ENCODE measurements around the gene MLNR. TPM values are rescaled to one million over a fixed set of nuclear protein-coding genes. Genes with fewer than 3 reads are reported as not detected.

MLNR gene
- total and polyA plus RNA-seq, 11 donors, result 0.50 to 0.75 TPM; not detected in 9

- peak in 1 of 4 donors; percentile 62 for ATAC-seq
- no peak for DNase-seq
- no peak overlapping the region for H3K27ac ChIP-seq
- H3K4me3 ChIP-seq, result no peak overlapping the region
- H3K9me3 ChIP-seq, result no peaks in the 10 kb centered on the region
- intact Hi-C loops (cut with DNase I), result no loop called here
- peaks cover 0 to 57% (median 42%) of the 10 kb centered on the region in 9 donors for H3K36me3 ChIP-seq
- peaks cover 0 to 15% (median 0%) of the 10 kb centered on the region in 12 donors for H3K4me1 ChIP-seq
- H3K27me3 ChIP-seq, result no peaks in the 10 kb centered on the region
- no peak for TF ChIP-seq CTCF (IDR thresholded peaks at IDR 0.05)
- WGBS, 4 donors, result 60 to 79% (median 63%) methylated on average over 1 of the region's 1 CpG
Measured at GRCh38 chr13:49210114-49210513, 10.0 kb upstream of the MLNR start.

- ATAC-seq, result no peak
- H3K27ac ChIP-seq, result no peak overlapping the region
Measured at GRCh38 chr13:49210669-49211068, 9.5 kb upstream of the MLNR start.

GRCh38 chr13:49213539-49213938 is 6.6 kb upstream of the MLNR start:
- WGBS, 4 donors, result 91 to 100% (median 94%) methylated on average over 1 of the region's 1 CpG
- H3K27ac ChIP-seq, result no peak overlapping the region
- intact Hi-C loops (cut with DNase I), result no loop called here
- peaks cover 0 to 23% (median 7%) of the 10 kb centered on the region in 9 donors for H3K36me3 ChIP-seq
- ATAC-seq (no peak), DNase-seq (no peak)
- peaks cover 0 to 18% (median 0%) of the 10 kb centered on the region in 12 donors for H3K4me1 ChIP-seq
- H3K9me3 ChIP-seq, result no peaks in the 10 kb centered on the region
- no peak for TF ChIP-seq POLR2A (IDR thresholded peaks at IDR 0.05)
- no peak for TF ChIP-seq CTCF (IDR thresholded peaks at IDR 0.05)
- peaks cover 0 to 6% (median 3%) of the 10 kb centered on the region in 9 donors for H3K27me3 ChIP-seq
- no peak overlapping the region for H3K4me3 ChIP-seq

More at GRCh38 chr13:49210669-49211068, 9.5 kb upstream of the MLNR start:
- intact Hi-C loops (cut with DNase I), result no loop called here
- 94 to 99% (median 95%) methylated on average over 5 of the region's 5 CpGs for WGBS, 4 donors
- no peak for DNase-seq
- H3K4me1 ChIP-seq, result peaks cover 0 to 18% (median 0%) of the 10 kb centered on the region in 12 donors
- no peaks in the 10 kb centered on the region for H3K27me3 ChIP-seq
- no peaks in the 10 kb centered on the region for H3K9me3 ChIP-seq
- H3K4me3 ChIP-seq, result no peak overlapping the region
- TF ChIP-seq CTCF (IDR thresholded peaks at IDR 0.05) (no peak), POLR2A (IDR thresholded peaks at IDR 0.05) (no peak)
- H3K36me3 ChIP-seq, result peaks cover 0 to 52% (median 36%) of the 10 kb centered on the region in 9 donors

GRCh38 chr13:49213997-49214916 is 5.9 kb upstream of the MLNR start:
- WGBS, 4 donors, result 76 to 79% (median 77%) methylated on average over 6 of the region's 6 CpGs
- H3K9me3 ChIP-seq, result no peaks in the 10 kb centered on the region
- intact Hi-C loops (cut with DNase I), result no loop called here
- peaks cover 0 to 12% (median 9%) of the 10 kb centered on the region in 9 donors for H3K27me3 ChIP-seq
- no peak for DNase-seq
- no peak for TF ChIP-seq CTCF (IDR thresholded peaks at IDR 0.05)
- TF ChIP-seq POLR2A (IDR thresholded peaks at IDR 0.05), result no peak
- H3K36me3 ChIP-seq, result peaks cover 0 to 16% (median under 1%) of the 10 kb centered on the region in 9 donors
- no peak for ATAC-seq
- no peak overlapping the region for H3K4me3 ChIP-seq
- peaks cover 0 to 18% (median 0%) of the 10 kb centered on the region in 12 donors for H3K4me1 ChIP-seq
- no peak overlapping the region for H3K27ac ChIP-seq

All from heart left ventricle (tissue), 16 donors.